HEK293 (cell line): ENCODE measurements around the gene TNFAIP2.

ENCODE experiments used
- ZNF214 ChIP-seq: fragments of 450-650 bp; formaldehyde crosslinking; IDR thresholded peaks from 2 replicates; pipeline ENCODE4 v1.5.1; 2017; ENCODE audit warnings: missing biosample characterization, mild to moderate bottlenecking, missing genetic modification characterization, borderline replicate concordance
- ZNF274 ChIP-seq, 2 experiments: fragments of 200-500 bp in 1 of 2; fragments of 450-650 bp in 1 of 2; sonication (Bioruptor generic) in 1 of 2; formaldehyde crosslinking in 1 of 2; IDR thresholded peaks; 2 replicates each; pipeline versions ENCODE4 v1.5.1 to v1.6.1; 2014 to 2016; ENCODE audit warnings: borderline replicate concordance in 1 of 2, inconsistent platforms in 1 of 2, low read length in 1 of 2, missing biosample characterization in 1 of 2, missing genetic modification characterization in 1 of 2
- ZNF366 ChIP-seq: fragments of 450-650 bp; formaldehyde crosslinking; conservative IDR thresholded peaks from 2 replicates; pipeline ENCODE4 v1.5.1; 2016; ENCODE audit warnings: missing biosample characterization, missing genetic modification characterization
- ZNF677 ChIP-seq: fragments of 450-650 bp; IDR thresholded peaks from 2 replicates; pipeline ENCODE4 v1.5.0; 2018; ENCODE audit warnings: missing biosample characterization, mild to moderate bottlenecking, missing genetic modification characterization, moderate library complexity
- TF ChIP-seq, protein P1 (sequence below): fragments of 450-650 bp; formaldehyde crosslinking; conservative IDR thresholded peaks from 2 replicates; pipeline ENCODE4 v1.5.1; 2016; ENCODE audit warnings: low read depth, missing biosample characterization, missing genetic modification characterization
- TF ChIP-seq, protein P2 (sequence below): fragments of 450-650 bp; formaldehyde crosslinking; IDR thresholded peaks from 2 replicates; pipeline ENCODE4 v1.5.1; 2016; ENCODE audit warnings: missing biosample characterization, missing genetic modification characterization
- TF ChIP-seq, protein P3 (sequence below): fragments of 450-650 bp; formaldehyde crosslinking; IDR thresholded peaks from 2 replicates; pipeline ENCODE4 v1.5.1; 2016; ENCODE audit warnings: missing biosample characterization, missing genetic modification characterization, borderline replicate concordance

DNA sequence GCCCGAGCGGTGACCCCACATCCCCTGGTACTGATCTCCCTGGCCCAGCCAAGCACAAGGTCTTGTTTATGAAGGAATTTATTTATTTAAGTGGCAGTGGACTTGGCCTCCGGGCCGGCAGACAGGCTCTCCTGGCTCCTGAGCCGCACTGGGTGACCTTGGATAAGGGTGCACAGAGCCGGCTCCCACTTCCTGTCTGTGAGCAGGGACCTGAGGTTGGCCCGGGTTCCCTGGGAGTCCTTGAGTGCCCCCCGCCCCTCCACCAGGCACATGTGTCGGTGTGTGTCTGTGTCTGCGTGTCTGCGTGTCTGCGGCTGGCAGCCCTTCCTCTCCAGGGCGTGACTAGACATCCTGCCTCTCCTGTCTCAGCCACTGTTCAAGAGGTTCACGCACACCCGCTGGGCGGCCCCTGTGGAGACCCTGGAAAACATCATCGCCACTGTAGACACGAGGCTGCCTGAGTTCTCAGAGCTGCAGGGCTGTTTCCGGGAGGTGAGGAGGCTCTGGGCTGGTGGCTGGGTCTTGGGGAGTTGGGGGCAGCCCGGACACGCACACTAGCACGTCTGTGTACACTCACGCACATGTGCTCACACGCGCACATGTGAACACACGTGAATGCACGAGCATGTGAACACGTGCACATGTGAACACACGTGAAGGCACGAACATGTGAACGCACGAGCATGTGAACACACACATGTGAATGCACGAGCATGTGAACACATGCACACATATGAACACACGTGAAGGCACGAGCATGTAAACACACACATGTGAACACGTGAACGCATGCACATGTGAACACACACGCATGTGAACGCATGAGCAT, 9.3 kb downstream of the TNFAIP2 start:
- no peak for TF ChIP-seq ZNF366
- TF ChIP-seq ZNF677 (tag by site-specific recombination), result no peak
- no peak for TF ChIP-seq ZNF214 (tag by site-specific recombination)
- TF ChIP-seq ZNF274 (IDR thresholded peaks at IDR 0.05; ENCODE audit: low read length), result no peak
- TF ChIP-seq ZNF274 (tag by site-specific recombination; IDR thresholded peaks at IDR 0.05; ENCODE audit: borderline replicate concordance), result no peak
- TF ChIP-seq, protein P1, sequence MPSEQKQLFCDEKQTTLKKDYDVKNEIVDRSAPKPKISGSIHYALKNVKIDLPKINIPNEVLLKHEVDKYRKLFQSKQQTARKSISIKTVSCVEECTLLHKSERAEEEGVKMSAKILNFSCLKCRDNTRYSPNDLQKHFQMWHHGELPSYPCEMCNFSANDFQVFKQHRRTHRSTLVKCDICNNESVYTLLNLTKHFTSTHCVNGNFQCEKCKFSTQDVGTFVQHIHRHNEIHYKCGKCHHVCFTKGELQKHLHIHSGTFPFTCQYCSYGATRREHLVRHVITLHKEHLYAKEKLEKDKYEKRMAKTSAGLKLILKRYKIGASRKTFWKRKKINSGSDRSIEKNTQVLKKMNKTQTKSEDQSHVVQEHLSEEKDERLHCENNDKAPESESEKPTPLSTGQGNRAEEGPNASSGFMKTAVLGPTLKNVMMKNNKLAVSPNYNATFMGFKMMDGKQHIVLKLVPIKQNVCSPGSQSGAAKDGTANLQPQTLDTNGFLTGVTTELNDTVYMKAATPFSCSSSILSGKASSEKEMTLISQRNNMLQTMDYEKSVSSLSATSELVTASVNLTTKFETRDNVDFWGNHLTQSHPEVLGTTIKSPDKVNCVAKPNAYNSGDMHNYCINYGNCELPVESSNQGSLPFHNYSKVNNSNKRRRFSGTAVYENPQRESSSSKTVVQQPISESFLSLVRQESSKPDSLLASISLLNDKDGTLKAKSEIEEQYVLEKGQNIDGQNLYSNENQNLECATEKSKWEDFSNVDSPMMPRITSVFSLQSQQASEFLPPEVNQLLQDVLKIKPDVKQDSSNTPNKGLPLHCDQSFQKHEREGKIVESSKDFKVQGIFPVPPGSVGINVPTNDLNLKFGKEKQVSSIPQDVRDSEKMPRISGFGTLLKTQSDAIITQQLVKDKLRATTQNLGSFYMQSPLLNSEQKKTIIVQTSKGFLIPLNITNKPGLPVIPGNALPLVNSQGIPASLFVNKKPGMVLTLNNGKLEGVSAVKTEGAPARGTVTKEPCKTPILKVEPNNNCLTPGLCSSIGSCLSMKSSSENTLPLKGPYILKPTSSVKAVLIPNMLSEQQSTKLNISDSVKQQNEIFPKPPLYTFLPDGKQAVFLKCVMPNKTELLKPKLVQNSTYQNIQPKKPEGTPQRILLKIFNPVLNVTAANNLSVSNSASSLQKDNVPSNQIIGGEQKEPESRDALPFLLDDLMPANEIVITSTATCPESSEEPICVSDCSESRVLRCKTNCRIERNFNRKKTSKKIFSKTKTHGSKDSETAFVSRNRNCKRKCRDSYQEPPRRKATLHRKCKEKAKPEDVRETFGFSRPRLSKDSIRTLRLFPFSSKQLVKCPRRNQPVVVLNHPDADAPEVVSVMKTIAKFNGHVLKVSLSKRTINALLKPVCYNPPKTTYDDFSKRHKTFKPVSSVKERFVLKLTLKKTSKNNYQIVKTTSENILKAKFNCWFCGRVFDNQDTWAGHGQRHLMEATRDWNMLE (tag by site-specific recombination), result no peak
- TF ChIP-seq, protein P2, sequence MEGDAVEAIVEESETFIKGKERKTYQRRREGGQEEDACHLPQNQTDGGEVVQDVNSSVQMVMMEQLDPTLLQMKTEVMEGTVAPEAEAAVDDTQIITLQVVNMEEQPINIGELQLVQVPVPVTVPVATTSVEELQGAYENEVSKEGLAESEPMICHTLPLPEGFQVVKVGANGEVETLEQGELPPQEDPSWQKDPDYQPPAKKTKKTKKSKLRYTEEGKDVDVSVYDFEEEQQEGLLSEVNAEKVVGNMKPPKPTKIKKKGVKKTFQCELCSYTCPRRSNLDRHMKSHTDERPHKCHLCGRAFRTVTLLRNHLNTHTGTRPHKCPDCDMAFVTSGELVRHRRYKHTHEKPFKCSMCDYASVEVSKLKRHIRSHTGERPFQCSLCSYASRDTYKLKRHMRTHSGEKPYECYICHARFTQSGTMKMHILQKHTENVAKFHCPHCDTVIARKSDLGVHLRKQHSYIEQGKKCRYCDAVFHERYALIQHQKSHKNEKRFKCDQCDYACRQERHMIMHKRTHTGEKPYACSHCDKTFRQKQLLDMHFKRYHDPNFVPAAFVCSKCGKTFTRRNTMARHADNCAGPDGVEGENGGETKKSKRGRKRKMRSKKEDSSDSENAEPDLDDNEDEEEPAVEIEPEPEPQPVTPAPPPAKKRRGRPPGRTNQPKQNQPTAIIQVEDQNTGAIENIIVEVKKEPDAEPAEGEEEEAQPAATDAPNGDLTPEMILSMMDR (tag by site-specific recombination), result no peak
- TF ChIP-seq, protein P3, sequence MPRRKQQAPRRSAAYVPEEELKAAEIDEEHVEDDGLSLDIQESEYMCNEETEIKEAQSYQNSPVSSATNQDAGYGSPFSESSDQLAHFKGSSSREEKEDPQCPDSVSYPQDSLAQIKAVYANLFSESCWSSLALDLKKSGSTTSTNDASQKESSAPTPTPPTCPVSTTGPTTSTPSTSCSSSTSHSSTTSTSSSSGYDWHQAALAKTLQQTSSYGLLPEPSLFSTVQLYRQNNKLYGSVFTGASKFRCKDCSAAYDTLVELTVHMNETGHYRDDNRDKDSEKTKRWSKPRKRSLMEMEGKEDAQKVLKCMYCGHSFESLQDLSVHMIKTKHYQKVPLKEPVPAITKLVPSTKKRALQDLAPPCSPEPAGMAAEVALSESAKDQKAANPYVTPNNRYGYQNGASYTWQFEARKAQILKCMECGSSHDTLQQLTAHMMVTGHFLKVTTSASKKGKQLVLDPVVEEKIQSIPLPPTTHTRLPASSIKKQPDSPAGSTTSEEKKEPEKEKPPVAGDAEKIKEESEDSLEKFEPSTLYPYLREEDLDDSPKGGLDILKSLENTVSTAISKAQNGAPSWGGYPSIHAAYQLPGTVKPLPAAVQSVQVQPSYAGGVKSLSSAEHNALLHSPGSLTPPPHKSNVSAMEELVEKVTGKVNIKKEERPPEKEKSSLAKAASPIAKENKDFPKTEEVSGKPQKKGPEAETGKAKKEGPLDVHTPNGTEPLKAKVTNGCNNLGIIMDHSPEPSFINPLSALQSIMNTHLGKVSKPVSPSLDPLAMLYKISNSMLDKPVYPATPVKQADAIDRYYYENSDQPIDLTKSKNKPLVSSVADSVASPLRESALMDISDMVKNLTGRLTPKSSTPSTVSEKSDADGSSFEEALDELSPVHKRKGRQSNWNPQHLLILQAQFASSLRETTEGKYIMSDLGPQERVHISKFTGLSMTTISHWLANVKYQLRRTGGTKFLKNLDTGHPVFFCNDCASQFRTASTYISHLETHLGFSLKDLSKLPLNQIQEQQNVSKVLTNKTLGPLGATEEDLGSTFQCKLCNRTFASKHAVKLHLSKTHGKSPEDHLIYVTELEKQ (tag by site-specific recombination), result no peak
